SK-N-SH (cell line): ENCODE results near the gene AFM. TPM values are rescaled to one million over a fixed set of nuclear protein-coding genes. Genes with fewer than 3 reads are reported as not detected.

Source experiments
- CTCF ChIA-PET: fragments of 300-600, 350-600 bp; formaldehyde crosslinking; extraction: SDS; loops from one replicate; lab custom pipeline; 2021; lab: Yijun Ruan, JAX
- POLR2A ChIA-PET: fragments of 350-600 bp; sonication (Branson Sonifier 250); formaldehyde crosslinking; extraction: SDS; loops from one replicate; lab custom pipeline; 2020; ENCODE audit warnings: antibody characterized with exemption, inconsistent platforms; lab: Yijun Ruan, JAX
- DNase-seq: peaks from one replicate; pipeline ENCODE4 v3.0.0; 2012
- H2AFZ ChIP-seq: fragments of 200-600 bp; sonication (generic); 2 replicates; pipeline ENCODE4 v1.8.1; 2016; ENCODE audit warnings: antibody characterized with exemption, mild to moderate bottlenecking, low read depth
- H3F3A ChIP-seq: fragments of 200-600 bp; sonication (generic); replicated peaks from 2 replicates; pipeline ENCODE3; 2016; ENCODE audit warnings: antibody characterized with exemption, mild to moderate bottlenecking; ENCODE audit not compliant: insufficient read depth
- H3K27ac ChIP-seq, 2 experiments: fragments of 200-500 bp in 1 of 2; fragments of 200-600 bp in 1 of 2; sonication (Bioruptor generic) in 1 of 2; sonication (generic), shearing (Covaris generic) in 1 of 2; 2 replicates each; pipeline versions ENCODE4 v1.5.1 to v1.6.1; 2014 to 2016; ENCODE audit warnings: low read depth in 2 of 2, inconsistent platforms in 1 of 2, low read length in 1 of 2, mild to moderate bottlenecking in 1 of 2, mixed read lengths in 1 of 2
- H3K27me3 ChIP-seq: fragments of 200-600 bp; sonication (generic), shearing (Covaris generic); 2 replicates; pipeline ENCODE4 v1.6.1; 2016; ENCODE audit warnings: mixed run types; ENCODE audit not compliant: insufficient read depth
- H3K36me3 ChIP-seq, 2 experiments: fragments of 200-500 bp in 1 of 2; fragments of 200-600 bp in 1 of 2; sonication (Bioruptor generic) in 1 of 2; sonication (generic) in 1 of 2; replicated peaks in 1 of 2; 2 replicates each; pipeline versions ENCODE3 to v1.5.1; 2014 to 2016; ENCODE audit warnings: low read length in 1 of 2, mild to moderate bottlenecking in 1 of 2; ENCODE audit not compliant: insufficient read depth in 2 of 2, control insufficient read depth in 1 of 2
- H3K4me1 ChIP-seq, 2 experiments: fragments of 200-500 bp in 1 of 2; fragments of 200-600 bp in 1 of 2; sonication (Bioruptor generic) in 1 of 2; sonication (generic), shearing (Covaris generic) in 1 of 2; 2 replicates each; pipeline versions ENCODE4 v1.5.1 to v1.6.1; 2014 to 2016; ENCODE audit warnings: low read depth in 1 of 2, low read length in 1 of 2, mixed run types in 1 of 2; ENCODE audit not compliant: insufficient read depth in 2 of 2, control insufficient read depth in 1 of 2
- H3K4me2 ChIP-seq: fragments of 200-600 bp; sonication (generic), shearing (Covaris generic); 2 replicates; pipeline ENCODE4 v1.6.1; 2017; ENCODE audit warnings: mixed run types
- H3K4me3 ChIP-seq, 2 experiments: fragments of 200-500 bp in 1 of 2; fragments of 200-600 bp in 1 of 2; sonication (Bioruptor generic) in 1 of 2; sonication (generic), shearing (Covaris generic) in 1 of 2; 2 replicates each; pipeline versions ENCODE4 v1.5.1 to v1.8.1; 2014 to 2016; ENCODE audit warnings: low read depth in 2 of 2, inconsistent platforms in 1 of 2, low read length in 1 of 2, mild to moderate bottlenecking in 1 of 2, mixed read lengths in 1 of 2, moderate library complexity in 1 of 2
- H3K79me2 ChIP-seq: fragments of 200-600 bp; sonication (generic); 2 replicates; pipeline ENCODE4 v1.8.1; 2017; ENCODE audit warnings: mild to moderate bottlenecking; ENCODE audit not compliant: insufficient read depth
- H3K9ac ChIP-seq: fragments of 200-600 bp; sonication (generic); 2 replicates; pipeline ENCODE4 v1.6.1; 2017; ENCODE audit warnings: mixed run types
- H3K9me2 ChIP-seq: fragments of 200-600 bp; sonication (generic); 2 replicates; pipeline ENCODE4 v1.6.1; 2017; ENCODE audit warnings: mixed run types
- H3K9me3 ChIP-seq: fragments of 200-600 bp; sonication (generic); 2 replicates; pipeline ENCODE4 v1.6.1; 2017; ENCODE audit warnings: mixed run types, mild to moderate bottlenecking, moderate library complexity
- H4K20me1 ChIP-seq: fragments of 200-600 bp; sonication (generic); 2 replicates; pipeline ENCODE4 v1.6.1; 2017; ENCODE audit warnings: mild to moderate bottlenecking, mixed run types; ENCODE audit not compliant: insufficient read depth
- CHD2 ChIP-seq: fragments of 150-350 bp; IDR thresholded peaks from 2 replicates; pipeline ENCODE4 v1.6.1; 2018; ENCODE audit warnings: low read length; ENCODE audit not compliant: partially characterized antibody
- FOSL2 ChIP-seq: IDR thresholded peaks from 2 replicates; pipeline ENCODE4 v1.4.0; 2012; ENCODE audit warnings: low read depth, mild to moderate bottlenecking, moderate library complexity, borderline replicate concordance
- FOXJ3 ChIP-seq: sonication (generic); formaldehyde crosslinking; IDR thresholded peaks from 2 replicates; pipeline ENCODE4 v1.5.1; 2020; ENCODE audit warnings: mild to moderate bottlenecking, missing genetic modification reagents
- FOXM1 ChIP-seq: IDR thresholded peaks from 2 replicates; pipeline ENCODE4 v1.4.0; 2012; ENCODE audit warnings: low read depth, mild to moderate bottlenecking
- MXI1 ChIP-seq: IDR thresholded peaks from 2 replicates; pipeline ENCODE4 v1.6.1; 2012; ENCODE audit warnings: mild to moderate bottlenecking, low read depth, low read length, improper control_type of control experiment
- NFIC ChIP-seq: IDR thresholded peaks from 2 replicates; pipeline ENCODE4 v1.4.0; 2012; ENCODE audit warnings: borderline replicate concordance
- NRF1 ChIP-seq: IDR thresholded peaks from 2 replicates; pipeline ENCODE4 v1.6.1; 2012; ENCODE audit warnings: low read depth, mild to moderate bottlenecking, low read length
- POLR2AphosphoS5 ChIP-seq: IDR thresholded peaks from 2 replicates; pipeline ENCODE4 v1.6.1; 2012; ENCODE audit warnings: low read depth, low read length
- RCOR1 ChIP-seq: fragments of 150-350 bp; IDR thresholded peaks from 2 replicates; pipeline ENCODE4 v1.6.1; 2017; ENCODE audit warnings: antibody characterized with exemption, low read length
- RXRA ChIP-seq: IDR thresholded peaks from 2 replicates; pipeline ENCODE4 v1.4.0; 2012; ENCODE audit warnings: low read depth, mild to moderate bottlenecking, borderline replicate concordance
- TAF1 ChIP-seq: IDR thresholded peaks from 2 replicates; pipeline ENCODE4 v1.6.1; 2012; ENCODE audit warnings: low read depth, mild to moderate bottlenecking, low read length, moderate library complexity, borderline replicate concordance
- TEAD4 ChIP-seq: IDR thresholded peaks from 2 replicates; pipeline ENCODE4 v1.4.0; 2012; ENCODE audit warnings: mild to moderate bottlenecking, borderline replicate concordance; ENCODE audit not compliant: insufficient read depth
- YY1 ChIP-seq: IDR thresholded peaks from 2 replicates; pipeline ENCODE4 v1.4.0; 2012; ENCODE audit warnings: low read depth, mild to moderate bottlenecking
- WGBS: methylation state at CpG from one replicate; pipeline ENCODE4 v1.1.6; 2017; ENCODE audit warnings: low lambda C conversion rate; 5-methylcytosine and 5-hydroxymethylcytosine counted together
- polyA plus RNA-seq, 3 experiments: library from polyadenylated mRNA; depleted of rRNA; stranded (reverse); fragments of >200 nt; gene quantifications; 2 replicates each; pipeline ENCODE4 v1.2.3, GENCODE V29; 2012
- TF ChIP-seq, protein P1 (sequence below): IDR thresholded peaks from 2 replicates; pipeline ENCODE4 v1.4.0; 2012; ENCODE audit warnings: low read depth, borderline replicate concordance
- TF ChIP-seq, protein P2 (sequence below): fragments of 150-350 bp; IDR thresholded peaks from 2 replicates; pipeline ENCODE4 v1.6.1; 2016; ENCODE audit warnings: mild to moderate bottlenecking, low read depth, low read length
- TF ChIP-seq, protein P3 (sequence below): IDR thresholded peaks from 2 replicates; pipeline ENCODE4 v1.4.0; 2012; ENCODE audit warnings: low read depth
- TF ChIP-seq, protein P4 (sequence below): fragments of 200-600 bp; sonication (generic); IDR thresholded peaks from 2 replicates; pipeline ENCODE4 v1.6.1; 2017; ENCODE audit warnings: antibody characterized with exemption, mild to moderate bottlenecking, moderate library complexity
- TF ChIP-seq, protein P5 (sequence below): IDR thresholded peaks from 2 replicates; pipeline ENCODE4; 2012

The AFM gene
- polyA plus RNA-seq, 1 of the 3 experiments (the other 2 are of a cell fraction) = not detected

DNA sequence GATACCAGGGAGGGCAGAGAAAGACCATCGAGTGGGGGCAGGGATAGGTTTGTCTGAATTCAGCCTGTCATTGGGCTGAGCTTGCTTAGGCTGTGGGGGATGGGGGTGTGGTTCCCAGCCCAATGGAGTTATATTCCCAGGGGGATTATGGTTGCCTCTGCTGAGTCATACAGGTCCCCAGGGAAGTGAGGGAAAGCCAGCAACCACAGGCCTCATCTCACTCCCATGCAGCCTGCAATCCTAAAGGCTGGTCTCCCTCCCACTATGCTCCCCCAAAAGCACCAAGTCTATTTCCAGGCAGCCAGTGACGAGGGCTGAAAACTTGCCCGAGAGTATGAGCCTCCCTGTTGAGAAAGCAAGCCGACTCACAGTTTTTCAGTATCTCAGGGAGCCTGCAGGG, 39.3 kb downstream of the AFM start:
- Histone ChIP-seq H2AFZ (no peak overlapping the region), H3K4me2 (no peak overlapping the region), H3K4me1 (no peaks in the 10 kb centered on the region), H3K27me3 (peaks cover 15% of the 10 kb centered on the region; the same call in 1 of the 2 replicates), H3F3A (no peaks in the 10 kb centered on the region), H3K79me2 (no peaks in the 10 kb centered on the region), H3K9ac (no peak overlapping the region), H4K20me1 (no peaks in the 10 kb centered on the region), H3K36me3 (no peaks in the 10 kb centered on the region), H3K4me3 (no peak overlapping the region), H3K9me3 (no peaks in the 10 kb centered on the region), H3K27ac (no peak overlapping the region), H3K9me2 (no peaks in the 10 kb centered on the region)
- ChIA-PET CTCF (no interaction called here), POLR2A (no interaction called here)
- TF ChIP-seq RCOR1 (no peak), TEAD4 (no peak), MXI1 (no peak), NFIC (no peak), NRF1 (no peak), YY1 (no peak), CHD2 (no peak), POLR2AphosphoS5 (no peak), FOXM1 (no peak)
- TF ChIP-seq, protein P1, sequence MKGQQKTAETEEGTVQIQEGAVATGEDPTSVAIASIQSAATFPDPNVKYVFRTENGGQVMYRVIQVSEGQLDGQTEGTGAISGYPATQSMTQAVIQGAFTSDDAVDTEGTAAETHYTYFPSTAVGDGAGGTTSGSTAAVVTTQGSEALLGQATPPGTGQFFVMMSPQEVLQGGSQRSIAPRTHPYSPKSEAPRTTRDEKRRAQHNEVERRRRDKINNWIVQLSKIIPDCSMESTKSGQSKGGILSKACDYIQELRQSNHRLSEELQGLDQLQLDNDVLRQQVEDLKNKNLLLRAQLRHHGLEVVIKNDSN = no peak
- TF ChIP-seq, protein P2, sequence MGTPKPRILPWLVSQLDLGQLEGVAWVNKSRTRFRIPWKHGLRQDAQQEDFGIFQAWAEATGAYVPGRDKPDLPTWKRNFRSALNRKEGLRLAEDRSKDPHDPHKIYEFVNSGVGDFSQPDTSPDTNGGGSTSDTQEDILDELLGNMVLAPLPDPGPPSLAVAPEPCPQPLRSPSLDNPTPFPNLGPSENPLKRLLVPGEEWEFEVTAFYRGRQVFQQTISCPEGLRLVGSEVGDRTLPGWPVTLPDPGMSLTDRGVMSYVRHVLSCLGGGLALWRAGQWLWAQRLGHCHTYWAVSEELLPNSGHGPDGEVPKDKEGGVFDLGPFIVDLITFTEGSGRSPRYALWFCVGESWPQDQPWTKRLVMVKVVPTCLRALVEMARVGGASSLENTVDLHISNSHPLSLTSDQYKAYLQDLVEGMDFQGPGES = no peak
- TF ChIP-seq, protein P3, sequence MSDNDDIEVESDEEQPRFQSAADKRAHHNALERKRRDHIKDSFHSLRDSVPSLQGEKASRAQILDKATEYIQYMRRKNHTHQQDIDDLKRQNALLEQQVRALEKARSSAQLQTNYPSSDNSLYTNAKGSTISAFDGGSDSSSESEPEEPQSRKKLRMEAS = no peak
- DNase-seq = no peak
- 0% methylated on average over 3 of the region's 4 CpGs for WGBS

DNA sequence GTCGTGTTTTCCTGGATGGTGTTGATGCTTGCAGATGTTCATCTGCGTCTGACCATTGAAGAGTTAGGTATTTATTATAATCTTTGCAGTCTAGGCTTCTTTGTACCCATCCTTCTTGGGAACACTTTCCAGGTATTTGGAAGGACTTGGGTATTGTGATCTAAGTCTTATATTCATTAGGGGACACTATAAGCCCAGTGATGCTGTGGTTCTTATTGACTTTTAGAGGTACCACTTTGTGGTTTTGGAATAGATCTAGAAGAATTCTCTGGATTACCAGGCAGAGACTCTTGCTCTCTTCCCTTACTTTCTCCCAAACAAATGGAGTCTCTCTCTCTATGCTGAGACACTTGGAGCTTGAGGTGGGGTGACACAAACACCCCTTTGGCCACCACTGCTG, 41.6 kb downstream of the AFM start:
- H3K79me2 ChIP-seq = no peaks in the 10 kb centered on the region
- ChIA-PET POLR2A (no interaction called here), CTCF (no interaction called here)
- no peak for DNase-seq
- H3K36me3 ChIP-seq = no peaks in the 10 kb centered on the region
- TF ChIP-seq NFIC (no peak), FOXJ3 (no peak), RCOR1 (no peak), FOSL2 (no peak), RXRA (no peak), TAF1 (no peak), MXI1 (no peak)
- TF ChIP-seq, protein P4, sequence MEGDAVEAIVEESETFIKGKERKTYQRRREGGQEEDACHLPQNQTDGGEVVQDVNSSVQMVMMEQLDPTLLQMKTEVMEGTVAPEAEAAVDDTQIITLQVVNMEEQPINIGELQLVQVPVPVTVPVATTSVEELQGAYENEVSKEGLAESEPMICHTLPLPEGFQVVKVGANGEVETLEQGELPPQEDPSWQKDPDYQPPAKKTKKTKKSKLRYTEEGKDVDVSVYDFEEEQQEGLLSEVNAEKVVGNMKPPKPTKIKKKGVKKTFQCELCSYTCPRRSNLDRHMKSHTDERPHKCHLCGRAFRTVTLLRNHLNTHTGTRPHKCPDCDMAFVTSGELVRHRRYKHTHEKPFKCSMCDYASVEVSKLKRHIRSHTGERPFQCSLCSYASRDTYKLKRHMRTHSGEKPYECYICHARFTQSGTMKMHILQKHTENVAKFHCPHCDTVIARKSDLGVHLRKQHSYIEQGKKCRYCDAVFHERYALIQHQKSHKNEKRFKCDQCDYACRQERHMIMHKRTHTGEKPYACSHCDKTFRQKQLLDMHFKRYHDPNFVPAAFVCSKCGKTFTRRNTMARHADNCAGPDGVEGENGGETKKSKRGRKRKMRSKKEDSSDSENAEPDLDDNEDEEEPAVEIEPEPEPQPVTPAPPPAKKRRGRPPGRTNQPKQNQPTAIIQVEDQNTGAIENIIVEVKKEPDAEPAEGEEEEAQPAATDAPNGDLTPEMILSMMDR = no peak
- TF ChIP-seq, protein P3 = no peak
- TF ChIP-seq, protein P5, sequence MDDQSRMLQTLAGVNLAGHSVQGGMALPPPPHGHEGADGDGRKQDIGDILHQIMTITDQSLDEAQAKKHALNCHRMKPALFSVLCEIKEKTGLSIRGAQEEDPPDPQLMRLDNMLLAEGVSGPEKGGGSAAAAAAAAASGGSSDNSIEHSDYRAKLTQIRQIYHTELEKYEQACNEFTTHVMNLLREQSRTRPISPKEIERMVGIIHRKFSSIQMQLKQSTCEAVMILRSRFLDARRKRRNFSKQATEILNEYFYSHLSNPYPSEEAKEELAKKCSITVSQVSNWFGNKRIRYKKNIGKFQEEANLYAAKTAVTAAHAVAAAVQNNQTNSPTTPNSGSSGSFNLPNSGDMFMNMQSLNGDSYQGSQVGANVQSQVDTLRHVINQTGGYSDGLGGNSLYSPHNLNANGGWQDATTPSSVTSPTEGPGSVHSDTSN = no peak
- peaks cover 10% of the 10 kb centered on the region; the same call in 1 of the 2 replicates for H3K27me3 ChIP-seq
- WGBS = 6% methylated on average over 2 of the region's 2 CpGs
- no peak overlapping the region for H3K27ac ChIP-seq
- no peak overlapping the region for H3K9ac ChIP-seq
- H3K9me3 ChIP-seq = no peaks in the 10 kb centered on the region
- H3K4me3 ChIP-seq = no peak overlapping the region
- H2AFZ ChIP-seq = no peak overlapping the region
- H3F3A ChIP-seq = no peaks in the 10 kb centered on the region
- H3K4me2 ChIP-seq = no peak overlapping the region
- H3K4me1 ChIP-seq = no peaks in the 10 kb centered on the region
- no peaks in the 10 kb centered on the region for H3K9me2 ChIP-seq
- no peaks in the 10 kb centered on the region for H4K20me1 ChIP-seq
